Neural progenitor cell (in vitro differentiated cells): ENCODE results near the gene HDAC4. TPM values are rescaled to one million over a fixed set of nuclear protein-coding genes. Genes with fewer than 3 reads are reported as not detected.

Experiments
- DNase-seq: peaks from one replicate; pipeline ENCODE4 v3.0.0-alpha.2; 2016; ENCODE audit warnings: low spot score
- H2AFZ ChIP-seq: fragments of 200-600 bp; sonication (generic); replicated peaks from 2 replicates; pipeline ENCODE4 v1.6.1; 2016; ENCODE audit warnings: antibody characterized with exemption
- H3F3A ChIP-seq: fragments of 200-600 bp; sonication (generic); 2 replicates; pipeline ENCODE4 v1.6.1; 2016; ENCODE audit warnings: antibody characterized with exemption, low read depth
- H3K27ac ChIP-seq: fragments of 200-600 bp; sonication (generic); 2 replicates; pipeline ENCODE4 v1.5.1; 2016; ENCODE audit warnings: mild to moderate bottlenecking
- H3K27me3 ChIP-seq: fragments of 200-600 bp; sonication (generic); 2 replicates; pipeline ENCODE4 v1.6.1; 2016; ENCODE audit warnings: mild to moderate bottlenecking, moderate library complexity
- H3K36me3 ChIP-seq: fragments of 200-600 bp; sonication (generic); 2 replicates; pipeline ENCODE4 v1.5.1; 2016
- H3K4me1 ChIP-seq: fragments of 200-600 bp; sonication (generic); 2 replicates; pipeline ENCODE4 v1.6.1; 2016; ENCODE audit warnings: mixed run types
- H3K4me2 ChIP-seq: fragments of 200-600 bp; sonication (generic); 2 replicates; pipeline ENCODE4 v1.6.1; 2016
- H3K4me3 ChIP-seq: fragments of 200-600 bp; sonication (generic); 2 replicates; pipeline ENCODE4 v1.5.1; 2016
- H3K79me2 ChIP-seq: fragments of 200-600 bp; sonication (generic); 2 replicates; pipeline ENCODE4 v1.6.1; 2016; ENCODE audit warnings: low read depth
- H3K9ac ChIP-seq: fragments of 200-600 bp; sonication (generic); 2 replicates; pipeline ENCODE4 v1.6.1; 2016
- H3K9me3 ChIP-seq: fragments of 200-600 bp; sonication (generic); 2 replicates; pipeline ENCODE4 v1.5.1; 2016; ENCODE audit warnings: low read depth
- H4K20me1 ChIP-seq: fragments of 200-600 bp; sonication (generic); 2 replicates; pipeline ENCODE4 v1.6.1; 2016; ENCODE audit warnings: low read depth
- H3K27ac Mint-ChIP-seq: 3 replicates; pipeline ENCODE4 v1.8.0; 2021; ENCODE audit warnings: mixed read lengths
- H3K27me3 Mint-ChIP-seq: 2 replicates; pipeline ENCODE4 v1.8.0; 2022; ENCODE audit warnings: low read depth, mild to moderate bottlenecking, inconsistent platforms, moderate library complexity, mixed read lengths; ENCODE audit not compliant: insufficient read depth
- H3K36me3 Mint-ChIP-seq: 3 replicates; pipeline ENCODE4 v1.8.0; 2021; ENCODE audit warnings: mixed read lengths
- H3K4me1 Mint-ChIP-seq: 3 replicates; pipeline ENCODE4 v1.8.0; 2021; ENCODE audit warnings: mixed read lengths
- H3K4me3 Mint-ChIP-seq: 3 replicates; pipeline ENCODE4 v1.8.0; 2021; ENCODE audit warnings: mild to moderate bottlenecking, moderate library complexity, mixed read lengths
- H3K9me3 Mint-ChIP-seq: 3 replicates; pipeline ENCODE4 v1.8.0; 2020; ENCODE audit warnings: mixed read lengths
- CTCF ChIP-seq: fragments of 200-600 bp; sonication (generic); IDR thresholded peaks from 2 replicates; pipeline ENCODE4 v1.5.1; 2017; ENCODE audit warnings: antibody characterized with exemption, mild to moderate bottlenecking
- EZH2 ChIP-seq: fragments of 200-600 bp; sonication (generic); IDR thresholded peaks from 2 replicates; pipeline ENCODE4 v1.6.1; 2017; ENCODE audit warnings: antibody characterized with exemption, mild to moderate bottlenecking, moderate library complexity
- EZH2phosphoT487 ChIP-seq: fragments of 200-600 bp; sonication (generic); IDR thresholded peaks from 2 replicates; pipeline ENCODE4 v1.6.1; 2017; ENCODE audit warnings: antibody characterized with exemption
- total RNA-seq: library from RNA; depleted of rRNA; stranded (reverse); fragments of >200 nt; gene quantifications from 2 replicates; pipeline ENCODE4 v1.2.3, GENCODE V29; 2015; ENCODE audit warnings: low replicate concordance

HDAC4 gene
- total RNA-seq, 1 donor from 2014 or later: 36.0 TPM

GRCh38 chr2:239065962-239066361 is 334.9 kb downstream of the HDAC4 start:
- H3K4me3 Mint-ChIP-seq: no peak overlapping the region
- H3K9ac ChIP-seq: no peak overlapping the region
- H2AFZ ChIP-seq: no peak overlapping the region
- no peak for DNase-seq
- no peak overlapping the region for H3K4me2 ChIP-seq
- no peak overlapping the region for H3K4me3 ChIP-seq
- no peaks in the 10 kb centered on the region for H3K9me3 ChIP-seq
- H3K36me3 Mint-ChIP-seq: peaks cover 17% of the 10 kb centered on the region
- H3K36me3 ChIP-seq: no peaks in the 10 kb centered on the region
- H3K27me3 Mint-ChIP-seq: peaks cover 9% of the 10 kb centered on the region
- H3K4me1 Mint-ChIP-seq: no peaks in the 10 kb centered on the region
- no peaks in the 10 kb centered on the region for H3K27me3 ChIP-seq
- no peaks in the 10 kb centered on the region for H4K20me1 ChIP-seq
- H3F3A ChIP-seq: no peaks in the 10 kb centered on the region
- no peaks in the 10 kb centered on the region for H3K9me3 Mint-ChIP-seq
- no peak overlapping the region for H3K27ac ChIP-seq
- H3K27ac Mint-ChIP-seq: no peak overlapping the region
- TF ChIP-seq EZH2 (no peak), EZH2phosphoT487 (no peak), CTCF (peak; percentile 8)
- H3K4me1 ChIP-seq: no peaks in the 10 kb centered on the region
- H3K79me2 ChIP-seq: no peaks in the 10 kb centered on the region

GRCh38 chr2:239065537-239065936 is 335.3 kb downstream of the HDAC4 start:
- no peaks in the 10 kb centered on the region for H3K4me1 Mint-ChIP-seq
- Histone ChIP-seq H2AFZ (no peak overlapping the region), H3K4me1 (no peaks in the 10 kb centered on the region), H3F3A (no peaks in the 10 kb centered on the region), H3K4me3 (no peak overlapping the region), H3K36me3 (no peaks in the 10 kb centered on the region), H3K27me3 (no peaks in the 10 kb centered on the region), H3K9me3 (no peaks in the 10 kb centered on the region), H4K20me1 (no peaks in the 10 kb centered on the region), H3K4me2 (no peak overlapping the region), H3K79me2 (no peaks in the 10 kb centered on the region), H3K9ac (no peak overlapping the region), H3K27ac (no peak overlapping the region)
- no peak overlapping the region for H3K4me3 Mint-ChIP-seq
- H3K36me3 Mint-ChIP-seq: peaks cover 17% of the 10 kb centered on the region
- TF ChIP-seq EZH2: no peak
- no peak for TF ChIP-seq CTCF
- no peak for TF ChIP-seq EZH2phosphoT487
- H3K27ac Mint-ChIP-seq: no peak overlapping the region
- H3K9me3 Mint-ChIP-seq: no peaks in the 10 kb centered on the region
- DNase-seq: no peak
- H3K27me3 Mint-ChIP-seq: peaks cover 9% of the 10 kb centered on the region

- Histone ChIP-seq H3K4me3 (no peak overlapping the region), H3K9me3 (no peaks in the 10 kb centered on the region), H3K27ac (no peak overlapping the region), H4K20me1 (no peaks in the 10 kb centered on the region), H3K4me2 (no peak overlapping the region), H3F3A (no peaks in the 10 kb centered on the region), H3K27me3 (no peaks in the 10 kb centered on the region), H2AFZ (no peak overlapping the region), H3K79me2 (no peaks in the 10 kb centered on the region), H3K9ac (no peak overlapping the region), H3K36me3 (no peaks in the 10 kb centered on the region), H3K4me1 (no peaks in the 10 kb centered on the region)
- TF ChIP-seq EZH2phosphoT487 (no peak), EZH2 (no peak), CTCF (no peak)
- DNase-seq: no peak
- H3K4me1 Mint-ChIP-seq: no peaks in the 10 kb centered on the region
- peaks cover 7% of the 10 kb centered on the region for H3K27me3 Mint-ChIP-seq
- peaks cover 18% of the 10 kb centered on the region for H3K36me3 Mint-ChIP-seq
- H3K27ac Mint-ChIP-seq: no peak overlapping the region
- no peak overlapping the region for H3K4me3 Mint-ChIP-seq
- H3K9me3 Mint-ChIP-seq: no peaks in the 10 kb centered on the region
These were observed 335.9 kb downstream of the HDAC4 start for GRCh38 chr2:239064891-239065290.

GRCh38 chr2:239064253-239064652 is 336.6 kb downstream of the HDAC4 start:
- no peaks in the 10 kb centered on the region for H3K4me1 ChIP-seq
- Mint-ChIP-seq H3K4me1 (no peaks in the 10 kb centered on the region), H3K27ac (no peak overlapping the region), H3K4me3 (no peak overlapping the region), H3K27me3 (peaks cover 6% of the 10 kb centered on the region), H3K36me3 (peaks cover 18% of the 10 kb centered on the region), H3K9me3 (no peaks in the 10 kb centered on the region)
- H3K27ac ChIP-seq: no peak overlapping the region
- no peaks in the 10 kb centered on the region for H3K36me3 ChIP-seq
- no peaks in the 10 kb centered on the region for H3K27me3 ChIP-seq
- TF ChIP-seq CTCF (no peak), EZH2 (no peak), EZH2phosphoT487 (no peak)
- DNase-seq: no peak
- no peak overlapping the region for H3K4me3 ChIP-seq
- no peaks in the 10 kb centered on the region for H3K9me3 ChIP-seq
- H3K9ac ChIP-seq: no peak overlapping the region
- no peaks in the 10 kb centered on the region for H3K79me2 ChIP-seq
- no peak overlapping the region for H3K4me2 ChIP-seq
- H4K20me1 ChIP-seq: no peaks in the 10 kb centered on the region
- no peak overlapping the region for H2AFZ ChIP-seq
- no peaks in the 10 kb centered on the region for H3F3A ChIP-seq
